GM19099 (cell line): ENCODE measurements around the gene PLA2R1.

Experiments
- POLR2A ChIP-seq: IDR thresholded peaks from 3 replicates; pipeline ENCODE4 v1.6.1; 2011; ENCODE audit warnings: low read depth; ENCODE audit not compliant: insufficient read length; ENCODE audit errors: extremely low read depth

Gene PLA2R1

GRCh38 chr2:159890551-159891266 lies 171.7 kb downstream of the PLA2R1 start:
- no peak for TF ChIP-seq POLR2A

- no peak for TF ChIP-seq POLR2A
These were observed 180.2 kb downstream of the PLA2R1 start for GRCh38 chr2:159882130-159882745.
